OCI-LY1 (cell line): Measurements from ENCODE around the gene ZKSCAN4.

Experiments used
- H2AFZ ChIP-seq: fragments of 200-600 bp; sonication (generic), shearing (Covaris generic); 2 replicates; pipeline ENCODE4 v1.6.0; 2014; ENCODE audit warnings: antibody characterized with exemption, mild to moderate bottlenecking, low read length
- H3F3A ChIP-seq: fragments of 200-600 bp; sonication (generic), shearing (Covaris generic); 2 replicates; pipeline ENCODE4 v1.6.0; 2014; ENCODE audit warnings: mild to moderate bottlenecking, antibody characterized with exemption, low read length, moderate library complexity; ENCODE audit not compliant: insufficient read depth
- H3K27ac ChIP-seq: fragments of 200-600 bp; sonication (generic); 2 replicates; pipeline ENCODE4 v1.5.1; 2014; ENCODE audit warnings: low read length, mixed run types, mild to moderate bottlenecking, low read depth; ENCODE audit not compliant: poor library complexity, severe bottlenecking
- H3K27me3 ChIP-seq: fragments of 200-600 bp; sonication (generic); 2 replicates; pipeline ENCODE4 v1.6.0; 2014; ENCODE audit warnings: antibody characterized with exemption, mild to moderate bottlenecking, low read length, moderate library complexity; ENCODE audit not compliant: insufficient read depth
- H3K36me3 ChIP-seq: fragments of 200-600 bp; sonication (generic); 2 replicates; pipeline ENCODE4 v1.6.1; 2014; ENCODE audit warnings: mild to moderate bottlenecking, antibody characterized with exemption, low read length, moderate library complexity, mixed read lengths; ENCODE audit not compliant: insufficient read depth
- H3K4me1 ChIP-seq: fragments of 200-600 bp; sonication (generic); 2 replicates; pipeline ENCODE4 v1.5.1; 2014; ENCODE audit warnings: mild to moderate bottlenecking, low read length, moderate library complexity; ENCODE audit not compliant: insufficient read depth, severe bottlenecking
- H3K4me2 ChIP-seq: fragments of 200-600 bp; sonication (generic), shearing (Covaris generic); 2 replicates; pipeline ENCODE4 v1.6.1; 2014; ENCODE audit warnings: low read length
- H3K4me3 ChIP-seq: fragments of 200-600 bp; sonication (generic); 2 replicates; pipeline ENCODE4 v1.5.1; 2014; ENCODE audit warnings: low read length, low read depth, mild to moderate bottlenecking, mixed read lengths; ENCODE audit not compliant: poor library complexity, severe bottlenecking
- H3K79me2 ChIP-seq: fragments of 200-600 bp; shearing (Covaris generic); 2 replicates; pipeline ENCODE4 v1.6.1; 2016; ENCODE audit warnings: mixed run types, low read length, mixed read lengths; ENCODE audit not compliant: insufficient read depth
- H3K9ac ChIP-seq: fragments of 200-600 bp; sonication (generic), shearing (Covaris generic); 2 replicates; pipeline ENCODE4 v1.6.1; 2014; ENCODE audit warnings: mild to moderate bottlenecking, low read length, mixed read lengths
- H3K9me2 ChIP-seq: fragments of 200-600 bp; sonication (generic), shearing (Covaris generic); 2 replicates; pipeline ENCODE4 v1.6.1; 2014; ENCODE audit warnings: low read depth, mild to moderate bottlenecking, low read length, mixed read lengths
- H3K9me3 ChIP-seq: fragments of 200-600 bp; shearing (Covaris generic); 2 replicates; pipeline ENCODE4 v1.6.1; 2014; ENCODE audit warnings: low read length, mixed read lengths
- H4K20me1 ChIP-seq: fragments of 200-600 bp; sonication (generic), shearing (Covaris generic); 2 replicates; pipeline ENCODE4 v1.6.0; 2016; ENCODE audit warnings: mild to moderate bottlenecking, low read length; ENCODE audit not compliant: insufficient read depth
- EZH2 ChIP-seq: fragments of 200-600 bp; sonication (generic), shearing (Covaris generic); IDR thresholded peaks from 2 replicates; pipeline ENCODE4 v1.8.0; 2017; ENCODE audit warnings: borderline replicate concordance, mixed run types, mild to moderate bottlenecking, antibody characterized with exemption, low read length, moderate library complexity, mixed read lengths
- TF ChIP-seq, protein P1 (sequence below): fragments of 200-600 bp; sonication (generic), shearing (Covaris generic); IDR thresholded peaks from 2 replicates; pipeline ENCODE4 v1.5.1; 2017; ENCODE audit warnings: mild to moderate bottlenecking, antibody characterized with exemption, low read length, moderate library complexity, mixed read lengths

ZKSCAN4 gene

DNA sequence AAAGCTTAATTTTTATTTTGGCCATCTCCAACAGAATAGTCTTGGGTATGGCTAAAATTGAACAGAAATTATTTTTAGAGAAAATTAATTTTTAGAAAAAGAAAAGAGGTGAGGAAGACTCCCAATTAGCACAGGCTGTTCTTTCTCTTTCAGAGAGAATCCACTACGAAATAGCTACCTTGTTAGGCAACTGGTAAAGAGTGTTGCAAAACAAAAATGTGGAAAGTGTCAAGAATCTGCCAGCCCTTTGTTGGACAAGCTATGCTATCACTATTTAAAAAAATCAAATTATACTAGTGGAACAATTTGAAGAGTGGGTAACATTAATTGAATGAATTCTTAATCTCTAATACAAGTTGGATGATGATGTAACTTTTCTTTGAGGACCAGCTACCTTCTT lies 46.2 kb downstream of the ZKSCAN4 start:
- H3K4me2 ChIP-seq: no peak overlapping the region
- no peaks in the 10 kb centered on the region for H3K9me2 ChIP-seq

DNA sequence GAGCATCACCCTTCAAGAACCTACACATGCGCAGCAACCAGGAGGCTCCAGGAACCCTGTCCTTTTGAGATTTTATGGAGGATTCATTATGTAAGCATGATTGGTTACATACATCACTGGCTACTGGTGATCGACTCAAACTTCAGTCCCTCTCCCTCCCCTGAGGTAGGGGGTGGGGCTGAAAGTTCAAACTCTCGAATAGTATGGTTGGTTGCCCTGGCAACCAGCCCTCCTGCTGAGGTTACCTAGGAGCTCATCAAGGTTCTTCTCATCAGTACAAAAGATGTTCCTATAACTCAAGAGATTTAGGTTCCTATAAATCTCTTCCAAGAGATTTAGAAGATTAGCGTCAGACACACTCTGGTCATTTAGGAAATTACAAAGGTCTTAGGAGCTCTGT lies 48.9 kb downstream of the ZKSCAN4 start:
- Histone ChIP-seq H3K9ac (no peak overlapping the region), H3K4me1 (no peaks in the 10 kb centered on the region), H4K20me1 (no peaks in the 10 kb centered on the region), H3F3A (no peaks in the 10 kb centered on the region), H3K9me2 (no peaks in the 10 kb centered on the region), H3K27me3 (peaks cover 9% of the 10 kb centered on the region; the same call in 1 of the 2 replicates), H3K36me3 (no peaks in the 10 kb centered on the region; the same call in 1 of the 2 replicates), H3K79me2 (no peaks in the 10 kb centered on the region), H3K4me2 (no peak overlapping the region), H2AFZ (no peak overlapping the region), H3K9me3 (peaks cover 7% of the 10 kb centered on the region), H3K4me3 (no peak overlapping the region), H3K27ac (no peak overlapping the region)
- TF ChIP-seq, protein P1, sequence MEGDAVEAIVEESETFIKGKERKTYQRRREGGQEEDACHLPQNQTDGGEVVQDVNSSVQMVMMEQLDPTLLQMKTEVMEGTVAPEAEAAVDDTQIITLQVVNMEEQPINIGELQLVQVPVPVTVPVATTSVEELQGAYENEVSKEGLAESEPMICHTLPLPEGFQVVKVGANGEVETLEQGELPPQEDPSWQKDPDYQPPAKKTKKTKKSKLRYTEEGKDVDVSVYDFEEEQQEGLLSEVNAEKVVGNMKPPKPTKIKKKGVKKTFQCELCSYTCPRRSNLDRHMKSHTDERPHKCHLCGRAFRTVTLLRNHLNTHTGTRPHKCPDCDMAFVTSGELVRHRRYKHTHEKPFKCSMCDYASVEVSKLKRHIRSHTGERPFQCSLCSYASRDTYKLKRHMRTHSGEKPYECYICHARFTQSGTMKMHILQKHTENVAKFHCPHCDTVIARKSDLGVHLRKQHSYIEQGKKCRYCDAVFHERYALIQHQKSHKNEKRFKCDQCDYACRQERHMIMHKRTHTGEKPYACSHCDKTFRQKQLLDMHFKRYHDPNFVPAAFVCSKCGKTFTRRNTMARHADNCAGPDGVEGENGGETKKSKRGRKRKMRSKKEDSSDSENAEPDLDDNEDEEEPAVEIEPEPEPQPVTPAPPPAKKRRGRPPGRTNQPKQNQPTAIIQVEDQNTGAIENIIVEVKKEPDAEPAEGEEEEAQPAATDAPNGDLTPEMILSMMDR: no peak
- no peak for TF ChIP-seq EZH2

More for the DNA sequence above, 46.2 kb downstream of the ZKSCAN4 start:
- TF ChIP-seq EZH2: no peak
- TF ChIP-seq, protein P1: no peak
- no peaks in the 10 kb centered on the region for H3K4me1 ChIP-seq
- no peak overlapping the region for H3K9ac ChIP-seq
- no peak overlapping the region for H3K27ac ChIP-seq
- no peaks in the 10 kb centered on the region for H3K79me2 ChIP-seq
- no peaks in the 10 kb centered on the region; the same call in 1 of the 2 replicates for H3K36me3 ChIP-seq
- no peak overlapping the region for H3K4me3 ChIP-seq
- H2AFZ ChIP-seq: no peak overlapping the region
- H3K27me3 ChIP-seq: peaks cover 11% of the 10 kb centered on the region; the same call in 1 of the 2 replicates
- no peaks in the 10 kb centered on the region for H4K20me1 ChIP-seq
- no peaks in the 10 kb centered on the region for H3K9me3 ChIP-seq
- no peaks in the 10 kb centered on the region for H3F3A ChIP-seq

DNA sequence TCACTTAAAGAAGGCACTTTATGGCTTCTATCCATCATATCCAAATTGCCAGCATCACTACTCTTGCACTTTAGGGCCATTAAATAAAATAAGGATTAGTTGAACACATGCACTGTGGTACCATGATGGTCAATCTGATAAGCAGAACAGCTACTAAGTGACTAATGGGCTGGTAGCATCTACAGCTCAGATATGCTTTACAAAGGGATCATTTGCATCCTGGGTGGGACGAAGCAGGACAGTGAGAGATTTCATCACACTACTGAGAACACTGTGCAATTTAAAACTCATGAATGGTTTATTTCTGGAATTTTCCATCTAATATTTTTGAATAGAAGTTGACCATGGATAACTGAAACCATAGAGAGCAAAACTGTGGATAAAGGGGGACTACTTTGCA lies 52.0 kb downstream of the ZKSCAN4 start:
- H3K36me3 ChIP-seq: no peaks in the 10 kb centered on the region
- no peaks in the 10 kb centered on the region for H3K9me2 ChIP-seq
- no peaks in the 10 kb centered on the region for H4K20me1 ChIP-seq
- no peak for TF ChIP-seq EZH2
- TF ChIP-seq, protein P1: no peak
- H3K27ac ChIP-seq: no peak overlapping the region
- H3K4me3 ChIP-seq: no peak overlapping the region
- peaks cover 7% of the 10 kb centered on the region for H3K9me3 ChIP-seq
- H3K9ac ChIP-seq: no peak overlapping the region
- H3K4me1 ChIP-seq: no peaks in the 10 kb centered on the region
- H3K79me2 ChIP-seq: no peaks in the 10 kb centered on the region
- H2AFZ ChIP-seq: no peak overlapping the region
- no peak overlapping the region for H3K4me2 ChIP-seq
- no peaks in the 10 kb centered on the region for H3F3A ChIP-seq
- no peaks in the 10 kb centered on the region for H3K27me3 ChIP-seq
